Transverse colon (tissue), 4 donors: ENCODE results near the gene INO80D. TPM values are rescaled to one million over a fixed set of nuclear protein-coding genes. Genes with fewer than 3 reads are reported as not detected.

ENCODE experiments used
- DNase-seq: peaks from one replicate; pipeline ENCODE4 v3.0.0-alpha.2; 2019
- H3K27ac ChIP-seq, 4 donors: fragments of 200-600 bp; sonication (generic); 2 replicates each; pipeline ENCODE4 v1.5.1; 2016 to 2018; ENCODE audit warnings: inconsistent platforms in 4 of 4
- H3K27me3 ChIP-seq: fragments of 200-600 bp; sonication (generic); 2 replicates; pipeline ENCODE4 v1.5.1; 2017; ENCODE audit warnings: inconsistent platforms
- H3K36me3 ChIP-seq, 4 donors: fragments of 200-600 bp; sonication (generic); 2 replicates each; pipeline ENCODE4 v1.5.1; 2017 to 2019; ENCODE audit warnings: inconsistent platforms in 4 of 4
- H3K4me1 ChIP-seq, 4 donors: fragments of 200-600 bp; sonication (generic); 2 replicates each; pipeline ENCODE4 v1.5.1; 2017 to 2020; ENCODE audit warnings: inconsistent platforms in 4 of 4
- H3K4me3 ChIP-seq, 4 donors: fragments of 200-600 bp; sonication (generic); 1 replicate in 1 of 4; 2 replicates in 3 of 4; pipeline versions ENCODE4 v1.5.1 to v1.6.1; 2017 to 2019; ENCODE audit warnings: inconsistent platforms in 4 of 4
- H3K9me3 ChIP-seq, 2 donors: fragments of 200-600 bp; sonication (generic); 2 replicates each; pipeline ENCODE4 v1.5.1; 2017 to 2019; ENCODE audit warnings: inconsistent platforms in 2 of 2
- CTCF ChIP-seq, 5 experiments: fragments of 200-600 bp in 3 of 5; fragments of 450-650 bp in 2 of 5; sonication (generic) in 3 of 5; IDR thresholded peaks; 1 replicate in 2 of 5; 2 replicates in 3 of 5; pipeline ENCODE4 v1.5.1; 2016 to 2017; ENCODE audit warnings: antibody characterized with exemption in 5 of 5, inconsistent platforms in 3 of 5, mild to moderate bottlenecking in 2 of 5, moderate library complexity in 1 of 5
- EP300 ChIP-seq: sonication (generic); formaldehyde crosslinking; IDR thresholded peaks from one replicate; pipeline ENCODE4 v1.6.1; 2017; ENCODE audit warnings: antibody characterized with exemption, low read depth
- POLR2A ChIP-seq: fragments of 450-650 bp; IDR thresholded peaks from one replicate; pipeline ENCODE4 v1.6.1; 2016; ENCODE audit warnings: antibody characterized with exemption, mild to moderate bottlenecking, moderate library complexity
- POLR2AphosphoS5 ChIP-seq, 3 donors: sonication (generic); formaldehyde crosslinking; IDR thresholded peaks; one replicate each; pipeline ENCODE4 v1.6.1; 2016; ENCODE audit warnings: antibody characterized with exemption in 3 of 3
- whole genome bisulfite sequencing, 2 donors: methylation state at CpG; one replicate each; pipeline ENCODE4 v1.1.5; 2018; ENCODE audit warnings: low coverage in 1 of 2; 5-methylcytosine and 5-hydroxymethylcytosine counted together
- in situ Hi-C, 4 donors: fragments of 200-750 bp; cut with MboI; loops; one replicate each; pipeline versions ENCODE4 v1.15.0 to v1.15.1; 2017; ENCODE audit warnings: low sequenced_read_pairs in 3 of 4, low pct_ligation_motif_present in 1 of 4, low pct_unique_long_range_greater_than_20kb in 1 of 4
- intact Hi-C: fragments of 100-400 bp; cut with DNase I; formaldehyde crosslinking; loops from one replicate; pipeline ENCODE4 v1.15.1; 2023; ENCODE audit warnings: low total_unique reads
- total RNA-seq, 4 donors: library from RNA; depleted of rRNA; stranded (reverse); fragments of >200 nt; gene quantifications; one replicate each; pipeline ENCODE4 v1.1.0, GENCODE V29; 2016

The INO80D gene
- total RNA-seq, 4 donors from 2014 or later, result 22.9 to 46.8 (median 31.2) TPM

DNA sequence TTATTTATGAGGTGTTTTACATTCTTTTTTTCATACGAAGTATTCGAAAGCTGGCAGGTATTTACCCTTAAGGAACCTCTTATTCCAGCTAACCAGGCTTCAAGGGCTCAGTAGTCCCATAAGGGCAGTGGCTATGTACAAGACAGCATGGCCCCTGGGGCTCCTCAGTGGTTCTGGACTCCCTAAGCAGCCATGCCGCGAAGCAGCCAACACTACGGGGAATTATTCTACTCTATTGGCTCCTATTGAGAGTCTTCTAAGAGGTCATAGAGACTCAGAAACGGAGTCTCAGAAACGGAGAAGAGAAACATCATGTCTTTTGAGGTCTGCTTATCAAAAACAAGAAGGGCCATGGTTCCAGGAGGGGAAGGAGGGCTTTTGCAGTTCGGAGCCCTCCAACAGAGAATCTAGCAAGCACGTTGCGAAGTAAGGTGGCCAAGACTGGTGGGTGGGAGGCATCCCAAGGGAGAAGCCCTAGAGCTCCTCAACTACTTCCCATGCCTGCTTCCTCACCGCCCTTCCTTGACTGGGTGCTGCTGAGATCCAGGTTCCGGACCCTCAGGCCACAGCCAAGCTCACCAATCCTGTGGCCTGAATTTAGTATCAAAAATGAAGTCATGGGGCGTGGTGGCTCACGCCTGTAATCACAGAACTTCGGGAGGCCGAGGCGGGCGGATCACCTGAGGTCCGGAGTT is 109.7 kb downstream of the INO80D start:
- Histone ChIP-seq H3K36me3 (no peaks in the 10 kb centered on the region), H3K4me1 (peaks cover 10 to 55% (median 28%) of the 10 kb centered on the region in 4 donors), H3K4me3 (no peak overlapping the region), H3K27me3 (no peaks in the 10 kb centered on the region), H3K9me3 (no peaks in the 10 kb centered on the region), H3K27ac (peak overlapping the region; percentile 80 to 88 (median 84))
- WGBS, 2 donors, result 78 to 89% methylated on average over 9 to 19 of the region's 19 CpGs
- TF ChIP-seq POLR2AphosphoS5 (IDR thresholded peaks at IDR 0.05) (no peak), POLR2A (no peak), CTCF (IDR thresholded peaks at IDR 0.05) (no peak), EP300 (no peak)
- in situ Hi-C loops (no loop called here), intact Hi-C loops (no loop called here)
- DNase-seq, result no peak

DNA sequence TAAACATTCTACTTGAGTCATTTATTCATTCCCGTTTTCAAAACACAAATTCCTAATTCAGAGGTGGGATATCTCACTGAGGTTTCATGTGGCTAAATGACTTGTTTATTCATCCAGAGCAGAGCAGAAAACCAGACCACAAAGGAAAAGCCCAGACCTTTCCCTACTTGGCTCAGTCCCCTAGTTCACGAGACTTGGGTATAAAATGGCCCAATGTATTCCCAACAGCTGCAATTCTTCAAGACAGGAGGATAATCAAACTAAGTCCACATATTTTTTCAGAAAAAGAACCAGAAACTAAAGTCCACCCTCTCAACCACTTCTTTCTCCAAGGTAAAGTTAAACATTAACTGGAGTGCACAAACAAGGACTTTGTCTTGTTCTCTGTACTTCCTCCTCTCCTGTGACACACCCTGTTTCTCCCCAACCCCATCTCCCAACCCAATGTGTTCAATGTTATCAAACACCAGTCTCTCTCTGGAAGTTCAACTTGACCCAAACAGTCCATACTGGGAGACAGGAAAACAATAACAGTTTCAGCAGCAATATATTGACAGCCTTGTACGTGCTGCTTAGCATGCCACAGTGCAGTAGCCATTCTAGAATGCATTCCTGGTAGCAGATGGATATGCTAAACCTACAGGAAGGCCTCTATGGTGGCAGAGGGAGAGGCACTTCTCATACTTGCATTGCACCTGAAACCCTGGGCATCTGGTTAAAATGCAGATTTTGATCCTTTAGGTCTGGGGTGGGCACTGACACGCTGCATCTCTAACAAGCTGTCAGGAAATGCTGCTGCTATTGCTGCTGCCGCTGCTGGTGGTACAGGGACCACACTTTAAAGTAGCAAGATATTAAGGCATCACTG is 110.7 kb downstream of the INO80D start:
- H3K9me3 ChIP-seq, result no peaks in the 10 kb centered on the region
- in situ Hi-C loops, result no loop called here
- DNase-seq, result peak; percentile 65
- H3K4me1 ChIP-seq, result peaks cover 10 to 55% (median 28%) of the 10 kb centered on the region in 4 donors
- no peaks in the 10 kb centered on the region for H3K36me3 ChIP-seq
- 23 to 30% methylated on average over 5 of the region's 5 CpGs for WGBS, 2 donors
- H3K27me3 ChIP-seq, result no peaks in the 10 kb centered on the region
- H3K27ac ChIP-seq, result peak overlapping the region; percentile 80 to 88 (median 84)
- intact Hi-C loops, result no loop called here
- H3K4me3 ChIP-seq, result no peak overlapping the region
- TF ChIP-seq POLR2A (no peak), CTCF (IDR thresholded peaks at IDR 0.05) (no peak), POLR2AphosphoS5 (IDR thresholded peaks at IDR 0.05) (peak in 2 of 3 donors; percentile 37 to 74)

DNA sequence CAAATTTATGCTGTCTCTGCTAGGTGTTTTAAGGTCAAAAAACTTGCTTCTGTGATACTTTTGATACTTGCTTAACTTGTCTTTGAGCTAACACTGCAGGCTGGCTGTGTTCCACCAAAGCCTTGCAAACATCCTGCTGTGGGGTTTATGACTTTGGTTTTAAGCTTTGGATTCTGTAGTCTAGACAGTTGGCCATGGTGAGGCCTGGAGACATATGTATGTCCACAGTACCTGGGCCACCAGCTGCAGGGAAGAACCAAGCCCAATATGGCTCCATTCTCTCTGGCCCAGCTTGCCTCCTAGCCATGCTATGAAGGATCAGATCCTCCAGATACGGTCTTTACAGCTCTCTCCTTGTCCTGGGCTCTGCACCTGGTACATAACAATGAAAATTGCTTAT is 113.9 kb downstream of the INO80D start:
- 60% methylated on average over 1 of the region's 1 CpG; no CpG with 5 or more reads in 1 of the 2 donors for WGBS, 2 donors
- in situ Hi-C loops (no loop called here), intact Hi-C loops (no loop called here)
- H3K36me3 ChIP-seq, result no peaks in the 10 kb centered on the region
- H3K27ac ChIP-seq, result peak overlapping the region; percentile 73 to 88 (median 82)
- H3K27me3 ChIP-seq, result no peaks in the 10 kb centered on the region
- H3K4me3 ChIP-seq, result no peak overlapping the region
- peaks cover 10 to 54% (median 28%) of the 10 kb centered on the region in 4 donors for H3K4me1 ChIP-seq
- TF ChIP-seq CTCF (IDR thresholded peaks at IDR 0.05) (no peak), POLR2AphosphoS5 (IDR thresholded peaks at IDR 0.05) (no peak), POLR2A (no peak), EP300 (no peak)
- H3K9me3 ChIP-seq, result no peaks in the 10 kb centered on the region
- peak; percentile 75 for DNase-seq

DNA sequence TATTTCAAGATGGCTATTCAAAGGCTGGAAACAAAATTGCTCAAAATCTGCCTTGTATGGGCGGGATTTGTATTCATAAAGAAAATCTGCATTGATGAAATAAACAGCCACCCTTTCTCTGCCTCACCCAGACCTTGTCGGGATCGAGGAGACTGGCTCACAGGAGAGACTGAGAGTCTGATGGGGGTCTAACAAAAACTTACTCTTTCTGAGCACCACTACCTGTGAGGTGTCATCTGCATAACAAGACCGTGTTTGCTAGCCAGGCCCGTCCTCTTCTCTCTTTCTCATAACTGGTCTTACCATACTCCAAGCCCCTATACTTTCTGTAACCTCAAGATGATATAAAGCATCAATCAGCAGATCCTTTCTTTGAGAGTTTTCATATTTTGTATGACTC is 115.6 kb downstream of the INO80D start:
- no peak overlapping the region for H3K4me3 ChIP-seq
- no peaks in the 10 kb centered on the region for H3K36me3 ChIP-seq
- no peak overlapping the region for H3K27ac ChIP-seq
- in situ Hi-C loops (no loop called here), intact Hi-C loops (no loop called here)
- DNase-seq, result no peak
- H3K27me3 ChIP-seq, result no peaks in the 10 kb centered on the region
- TF ChIP-seq POLR2AphosphoS5 (IDR thresholded peaks at IDR 0.05) (no peak), EP300 (no peak), CTCF (IDR thresholded peaks at IDR 0.05) (no peak)
- H3K9me3 ChIP-seq, result no peaks in the 10 kb centered on the region
- H3K4me1 ChIP-seq, result peaks cover under 1 to 36% (median 15%) of the 10 kb centered on the region in 4 donors
- 84 to 85% methylated on average over 4 to 5 of the region's 5 CpGs for WGBS, 2 donors
